Neural progenitor cell (in vitro differentiated cells): ENCODE results near the gene RELA.
"Not testable (repeated sequence)": the region's sequence is repeated elsewhere in the genome, so short reads cannot be mapped to it uniquely, and the experiment has no call there.

ENCODE experiments used
- EZH2 ChIP-seq: fragments of 200-600 bp; sonication (generic); IDR thresholded peaks from 2 replicates; pipeline ENCODE4 v1.6.1; 2017; ENCODE audit warnings: antibody characterized with exemption, mild to moderate bottlenecking, moderate library complexity
- TF ChIP-seq, protein P1 (sequence below): fragments of 200-600 bp; sonication (generic); IDR thresholded peaks from 2 replicates; pipeline ENCODE4 v1.5.1; 2017; ENCODE audit warnings: antibody characterized with exemption, mild to moderate bottlenecking

DNA sequence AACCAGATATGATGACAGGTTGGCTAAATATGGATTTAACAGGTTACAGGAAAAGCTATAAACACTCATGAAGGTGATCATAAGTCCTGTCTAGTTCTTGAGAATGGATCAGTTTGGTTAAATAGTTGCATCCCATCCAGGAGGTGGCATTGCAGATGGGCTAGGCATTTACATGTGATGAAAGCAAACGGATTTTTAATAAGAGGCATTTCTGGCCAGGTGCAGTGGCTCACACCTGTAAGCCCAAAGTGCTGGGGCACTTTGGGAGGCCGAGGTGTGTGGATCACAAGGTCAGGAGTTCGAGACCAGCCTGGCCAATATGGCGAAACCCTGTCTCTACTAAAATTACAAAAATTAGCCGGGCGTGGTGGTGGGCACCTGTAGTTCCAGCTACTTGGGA lies 20.8 kb upstream of the RELA start:
- TF ChIP-seq, protein P1, sequence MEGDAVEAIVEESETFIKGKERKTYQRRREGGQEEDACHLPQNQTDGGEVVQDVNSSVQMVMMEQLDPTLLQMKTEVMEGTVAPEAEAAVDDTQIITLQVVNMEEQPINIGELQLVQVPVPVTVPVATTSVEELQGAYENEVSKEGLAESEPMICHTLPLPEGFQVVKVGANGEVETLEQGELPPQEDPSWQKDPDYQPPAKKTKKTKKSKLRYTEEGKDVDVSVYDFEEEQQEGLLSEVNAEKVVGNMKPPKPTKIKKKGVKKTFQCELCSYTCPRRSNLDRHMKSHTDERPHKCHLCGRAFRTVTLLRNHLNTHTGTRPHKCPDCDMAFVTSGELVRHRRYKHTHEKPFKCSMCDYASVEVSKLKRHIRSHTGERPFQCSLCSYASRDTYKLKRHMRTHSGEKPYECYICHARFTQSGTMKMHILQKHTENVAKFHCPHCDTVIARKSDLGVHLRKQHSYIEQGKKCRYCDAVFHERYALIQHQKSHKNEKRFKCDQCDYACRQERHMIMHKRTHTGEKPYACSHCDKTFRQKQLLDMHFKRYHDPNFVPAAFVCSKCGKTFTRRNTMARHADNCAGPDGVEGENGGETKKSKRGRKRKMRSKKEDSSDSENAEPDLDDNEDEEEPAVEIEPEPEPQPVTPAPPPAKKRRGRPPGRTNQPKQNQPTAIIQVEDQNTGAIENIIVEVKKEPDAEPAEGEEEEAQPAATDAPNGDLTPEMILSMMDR = not testable (repeated sequence)
- TF ChIP-seq EZH2 = not testable (repeated sequence)
